GM15510 (cell line): ENCODE data around the gene TMEM30A.

Source experiments
- POLR2A ChIP-seq: IDR thresholded peaks from 3 replicates; pipeline ENCODE4 v1.6.1; 2011; ENCODE audit warnings: borderline replicate concordance; ENCODE audit not compliant: insufficient read length; ENCODE audit errors: extremely low read depth

Gene TMEM30A

GRCh38 chr6:75281653-75282052 is 2.9 kb downstream of the TMEM30A start:
- TF ChIP-seq POLR2A: no peak

GRCh38 chr6:75280131-75280855 is 4.3 kb downstream of the TMEM30A start:
- no peak for TF ChIP-seq POLR2A

GRCh38 chr6:75279418-75279817 is 5.2 kb downstream of the TMEM30A start:
- TF ChIP-seq POLR2A: no peak

- TF ChIP-seq POLR2A: no peak
Observed at GRCh38 chr6:75278474-75279077, 6.0 kb downstream of the TMEM30A start.

- no peak for TF ChIP-seq POLR2A
Observed at GRCh38 chr6:75275067-75275466, 9.5 kb downstream of the TMEM30A start.

GRCh38 chr6:75273009-75273408 is 11.6 kb downstream of the TMEM30A start:
- no peak for TF ChIP-seq POLR2A

- TF ChIP-seq POLR2A: no peak
Observed at GRCh38 chr6:75272145-75272840, 12.3 kb downstream of the TMEM30A start.

- TF ChIP-seq POLR2A: no peak
Observed at GRCh38 chr6:75268988-75269354, 15.6 kb downstream of the TMEM30A start.

- TF ChIP-seq POLR2A: no peak
Observed at GRCh38 chr6:75268121-75268987, 16.2 kb downstream of the TMEM30A start.

GRCh38 chr6:75267461-75267860 is 17.1 kb downstream of the TMEM30A start:
- no peak for TF ChIP-seq POLR2A

GRCh38 chr6:75266716-75267291 is 17.8 kb downstream of the TMEM30A start:
- no peak for TF ChIP-seq POLR2A

GRCh38 chr6:75263401-75263750 is 21.2 kb downstream of the TMEM30A start:
- no peak for TF ChIP-seq POLR2A

GRCh38 chr6:75262716-75263400 is 21.7 kb downstream of the TMEM30A start:
- no peak for TF ChIP-seq POLR2A

GRCh38 chr6:75261299-75261698 is 23.3 kb downstream of the TMEM30A start:
- TF ChIP-seq POLR2A: no peak

GRCh38 chr6:75257343-75258087 is 27.1 kb downstream of the TMEM30A start:
- no peak for TF ChIP-seq POLR2A
